Mesenchymal stem cell (in vitro differentiated cells and primary cell): ENCODE measurements around the gene DSCAML1.

Experiments
- DNase-seq: peaks from one replicate; pipeline ENCODE4 v3.0.0-alpha.2; 2013
- H2AFZ ChIP-seq: one replicate; pipeline ENCODE4 v1.6.1; 2013; ENCODE audit warnings: low read depth, mild to moderate bottlenecking, control low read depth, inconsistent platforms, low read length, moderate library complexity
- H2AK5ac ChIP-seq: 2 replicates; pipeline ENCODE4 v1.6.1; 2013; ENCODE audit warnings: low read length, moderate library complexity, mild to moderate bottlenecking, inconsistent platforms; ENCODE audit not compliant: severe bottlenecking
- H2BK120ac ChIP-seq: one replicate; pipeline ENCODE4 v1.6.1; 2013; ENCODE audit warnings: low read depth, mild to moderate bottlenecking, inconsistent platforms, low read length, moderate library complexity
- H2BK12ac ChIP-seq, 2 experiments: one replicate each; pipeline ENCODE4 v1.6.1; 2013; ENCODE audit warnings: inconsistent platforms in 2 of 2, low read length in 2 of 2, mild to moderate bottlenecking in 2 of 2, moderate library complexity in 2 of 2, control low read depth in 1 of 2
- H2BK15ac ChIP-seq: one replicate; pipeline ENCODE4 v1.6.1; 2013; ENCODE audit warnings: mild to moderate bottlenecking, low read depth, inconsistent platforms; ENCODE audit not compliant: poor library complexity, severe bottlenecking
- H2BK5ac ChIP-seq: 2 replicates; pipeline ENCODE4 v1.6.1; 2013; ENCODE audit warnings: low read depth, mild to moderate bottlenecking, low read length, control low read depth, inconsistent platforms; ENCODE audit not compliant: poor library complexity, severe bottlenecking
- H3K14ac ChIP-seq, 2 experiments: one replicate each; pipeline ENCODE4 v1.6.1; 2013; ENCODE audit warnings: inconsistent platforms in 2 of 2, low read length in 2 of 2, control low read depth in 1 of 2, mild to moderate bottlenecking in 1 of 2, moderate library complexity in 1 of 2
- H3K18ac ChIP-seq, 2 experiments: one replicate each; pipeline ENCODE4 v1.6.1; 2013; ENCODE audit warnings: inconsistent platforms in 2 of 2, low read length in 2 of 2, control low read depth in 1 of 2, low read depth in 1 of 2, mild to moderate bottlenecking in 1 of 2
- H3K23ac ChIP-seq, 2 experiments: one replicate each; pipeline ENCODE4 v1.6.1; 2013; ENCODE audit warnings: inconsistent platforms in 2 of 2, low read length in 2 of 2, mild to moderate bottlenecking in 2 of 2, moderate library complexity in 2 of 2, control low read depth in 1 of 2
- H3K27ac ChIP-seq: 2 replicates; pipeline ENCODE4 v1.5.1; 2013; ENCODE audit warnings: mild to moderate bottlenecking, moderate library complexity, low read length, control low read depth, inconsistent platforms; ENCODE audit not compliant: poor library complexity, severe bottlenecking
- H3K27me3 ChIP-seq, 2 experiments: 2 replicates each; pipeline versions ENCODE4 v1.6.1 to v1.7.0; 2013; ENCODE audit warnings: low read length in 2 of 2, mild to moderate bottlenecking in 2 of 2, moderate library complexity in 2 of 2, control low read depth in 1 of 2, inconsistent platforms in 1 of 2; ENCODE audit not compliant: control insufficient read depth in 1 of 2, insufficient read depth in 1 of 2
- H3K36me3 ChIP-seq, 2 experiments: 2 replicates each; pipeline versions ENCODE4 v1.6.1 to v1.7.0; 2013; ENCODE audit warnings: low read length in 2 of 2, control low read depth in 1 of 2, inconsistent platforms in 1 of 2, low read depth in 1 of 2, mild to moderate bottlenecking in 1 of 2; ENCODE audit not compliant: insufficient read depth in 2 of 2, control insufficient read depth in 1 of 2
- H3K4ac ChIP-seq, 2 experiments: one replicate each; pipeline ENCODE4 v1.6.1; 2013; ENCODE audit warnings: inconsistent platforms in 2 of 2, low read length in 2 of 2, mild to moderate bottlenecking in 2 of 2, moderate library complexity in 2 of 2, control low read depth in 1 of 2, low read depth in 1 of 2
- H3K4me1 ChIP-seq: 2 replicates; pipeline ENCODE4 v1.6.1; 2013; ENCODE audit warnings: low read depth, low read length, control low read depth; ENCODE audit not compliant: control insufficient read depth, insufficient read depth
- H3K4me2 ChIP-seq: 2 replicates; pipeline ENCODE4 v1.6.1; 2013; ENCODE audit warnings: low read length, mild to moderate bottlenecking, inconsistent platforms; ENCODE audit not compliant: poor library complexity, severe bottlenecking
- H3K4me3 ChIP-seq, 2 experiments: 2 replicates each; pipeline versions ENCODE4 v1.5.1 to v1.7.0; 2013; ENCODE audit warnings: low read length in 2 of 2, mild to moderate bottlenecking in 2 of 2, control low read depth in 1 of 2, low read depth in 1 of 2; ENCODE audit not compliant: insufficient read depth in 1 of 2
- H3K79me1 ChIP-seq: replicated peaks from 2 replicates; pipeline ENCODE4 v1.6.1; 2013; ENCODE audit warnings: mild to moderate bottlenecking, control low read depth, low read length, inconsistent platforms; ENCODE audit not compliant: poor library complexity, severe bottlenecking
- H3K9ac ChIP-seq: 2 replicates; pipeline ENCODE4 v1.7.0; 2013; ENCODE audit warnings: mild to moderate bottlenecking, low read length, moderate library complexity
- H3K9me3 ChIP-seq: 2 replicates; pipeline ENCODE4 v1.7.0; 2013; ENCODE audit warnings: mild to moderate bottlenecking, low read length; ENCODE audit not compliant: control insufficient read depth
- H4K8ac ChIP-seq: one replicate; pipeline ENCODE4 v1.6.1; 2013; ENCODE audit warnings: inconsistent platforms, mild to moderate bottlenecking, low read length, moderate library complexity
- H4K91ac ChIP-seq: one replicate; pipeline ENCODE4 v1.6.1; 2013; ENCODE audit warnings: mild to moderate bottlenecking, low read length, inconsistent platforms
- WGBS: methylation state at CpG from one replicate; pipeline ENCODE4 v1.1.7; 2013; ENCODE audit warnings: mixed read lengths; 5-methylcytosine and 5-hydroxymethylcytosine counted together

DSCAML1 gene

GRCh38 chr11:117434481-117434880 is 362.5 kb downstream of the DSCAML1 start:
- Histone ChIP-seq H3K9me3 (peaks cover 2% of the 10 kb centered on the region), H3K27ac (no peak overlapping the region), H3K36me3 (peaks cover 0 to 9% of the 10 kb centered on the region in 2 experiments), H2AFZ (no peak overlapping the region), H3K27me3 (peaks cover 57 to 61% of the 10 kb centered on the region in 2 experiments), H3K4me3 (no peak overlapping the region), H3K14ac (no peak overlapping the region), H3K9ac (no peak overlapping the region), H3K23ac (no peak overlapping the region), H2BK120ac (no peak overlapping the region), H2BK5ac (no peak overlapping the region), H3K79me1 (no peaks in the 10 kb centered on the region), H3K4ac (no peak overlapping the region), H4K8ac (no peak overlapping the region), H3K4me1 (no peaks in the 10 kb centered on the region), H2AK5ac (no peak overlapping the region), H3K4me2 (no peak overlapping the region), H3K18ac (no peak overlapping the region), H2BK12ac (no peak overlapping the region), H2BK15ac (no peak overlapping the region), H4K91ac (no peak overlapping the region)
- WGBS = 83% methylated on average over 1 of the region's 1 CpG
- DNase-seq = no peak

GRCh38 chr11:117433717-117434116 is 363.3 kb downstream of the DSCAML1 start:
- no peak for DNase-seq

GRCh38 chr11:117431436-117431835 is 365.6 kb downstream of the DSCAML1 start:
- Histone ChIP-seq H2AK5ac (no peak overlapping the region), H3K79me1 (no peaks in the 10 kb centered on the region), H3K23ac (no peak overlapping the region), H4K91ac (no peak overlapping the region), H3K9me3 (peaks cover 2% of the 10 kb centered on the region), H2BK5ac (no peak overlapping the region), H3K14ac (no peak overlapping the region), H4K8ac (no peak overlapping the region), H2BK120ac (no peak overlapping the region), H3K27ac (no peak overlapping the region), H3K18ac (no peak overlapping the region), H3K4ac (no peak overlapping the region), H3K27me3 (peaks cover 51 to 63% of the 10 kb centered on the region in 2 experiments), H2BK15ac (no peak overlapping the region), H3K4me3 (no peak overlapping the region), H3K36me3 (peaks cover 0 to 9% of the 10 kb centered on the region in 2 experiments), H3K4me1 (peaks cover under 1% of the 10 kb centered on the region), H2BK12ac (no peak overlapping the region), H3K9ac (no peak overlapping the region), H2AFZ (no peak overlapping the region), H3K4me2 (no peak overlapping the region)
- no peak for DNase-seq
- 94% methylated on average over 6 of the region's 7 CpGs for WGBS

More at GRCh38 chr11:117433717-117434116, 363.3 kb downstream of the DSCAML1 start:
- Histone ChIP-seq H3K4me2 (no peak overlapping the region), H2BK15ac (no peak overlapping the region), H3K23ac (no peak overlapping the region), H3K14ac (no peak overlapping the region), H2AK5ac (no peak overlapping the region), H3K27me3 (peaks cover 50 to 60% of the 10 kb centered on the region in 2 experiments), H3K4ac (no peak overlapping the region), H3K9ac (no peak overlapping the region), H2BK5ac (no peak overlapping the region), H3K36me3 (peaks cover 0 to 9% of the 10 kb centered on the region in 2 experiments), H3K4me1 (no peaks in the 10 kb centered on the region), H4K91ac (no peak overlapping the region), H2AFZ (no peak overlapping the region), H2BK12ac (no peak overlapping the region), H2BK120ac (no peak overlapping the region), H4K8ac (no peak overlapping the region), H3K18ac (no peak overlapping the region), H3K79me1 (no peaks in the 10 kb centered on the region), H3K9me3 (peaks cover 2% of the 10 kb centered on the region), H3K27ac (no peak overlapping the region), H3K4me3 (no peak overlapping the region)

GRCh38 chr11:117430293-117430955 is 366.6 kb downstream of the DSCAML1 start:
- peaks cover 0 to 9% of the 10 kb centered on the region in 2 experiments for H3K36me3 ChIP-seq
- H4K8ac ChIP-seq = no peak overlapping the region
- peaks cover 2% of the 10 kb centered on the region for H3K4me1 ChIP-seq
- H2BK5ac ChIP-seq = no peak overlapping the region
- H3K27me3 ChIP-seq = peaks cover 44 to 62% of the 10 kb centered on the region in 2 experiments
- no peak overlapping the region for H3K18ac ChIP-seq
- H3K9ac ChIP-seq = no peak overlapping the region
- H2BK15ac ChIP-seq = no peak overlapping the region
- no peak overlapping the region for H2BK120ac ChIP-seq
- no peak for DNase-seq
- no peak overlapping the region for H3K4me2 ChIP-seq
- no peak overlapping the region for H3K4me3 ChIP-seq
- no peak overlapping the region for H3K23ac ChIP-seq
- peaks cover 2% of the 10 kb centered on the region for H3K9me3 ChIP-seq
- H2BK12ac ChIP-seq = no peak overlapping the region
- H3K14ac ChIP-seq = no peak overlapping the region
- no peaks in the 10 kb centered on the region for H3K79me1 ChIP-seq
- 85% methylated on average over 15 of the region's 15 CpGs for WGBS
- no peak overlapping the region for H4K91ac ChIP-seq
- H3K27ac ChIP-seq = no peak overlapping the region
- H3K4ac ChIP-seq = no peak overlapping the region
- no peak overlapping the region for H2AFZ ChIP-seq
- H2AK5ac ChIP-seq = no peak overlapping the region
